SU-DHL-6 (cell line): ENCODE data around the gene MYL3.

Source experiments
- H2AFZ ChIP-seq: fragments of 200-600 bp; sonication (generic); 2 replicates; pipeline ENCODE4 v1.6.1; 2014; ENCODE audit warnings: low read depth, mild to moderate bottlenecking, moderate library complexity, mixed read lengths, antibody characterized with exemption, low read length; ENCODE audit not compliant: severe bottlenecking
- H3F3A ChIP-seq: fragments of 200-600 bp; shearing (Covaris generic); 2 replicates; pipeline ENCODE4 v1.6.0; 2016; ENCODE audit warnings: antibody characterized with exemption, mild to moderate bottlenecking; ENCODE audit not compliant: insufficient read depth
- H3K27ac ChIP-seq: fragments of 200-600 bp; sonication (generic); 2 replicates; pipeline ENCODE4 v1.5.1; 2016; ENCODE audit warnings: low read depth, mild to moderate bottlenecking, low read length, moderate library complexity, mixed read lengths
- H3K27me3 ChIP-seq: fragments of 200-600 bp; sonication (generic), shearing (Covaris generic); 2 replicates; pipeline ENCODE4 v1.6.0; 2014; ENCODE audit warnings: mild to moderate bottlenecking, low read length
- H3K36me3 ChIP-seq: fragments of 200-600 bp; sonication (generic); 2 replicates; pipeline ENCODE4 v1.6.1; 2014; ENCODE audit warnings: mild to moderate bottlenecking, low read length, mixed read lengths
- H3K4me2 ChIP-seq: fragments of 300-600, 200-600 bp; shearing (Covaris generic), sonication (generic); 2 replicates; pipeline ENCODE4 v1.6.0; 2014; ENCODE audit warnings: low read length, low read depth, mild to moderate bottlenecking; ENCODE audit not compliant: poor library complexity, severe bottlenecking
- H3K4me3 ChIP-seq: fragments of 200-600 bp; sonication (generic); 2 replicates; pipeline ENCODE4 v1.5.1; 2014; ENCODE audit warnings: antibody characterized with exemption, low read length, mild to moderate bottlenecking, mixed read lengths; ENCODE audit not compliant: insufficient read depth, poor library complexity, severe bottlenecking
- H3K79me2 ChIP-seq: fragments of 200-600 bp; sonication (generic); 2 replicates; pipeline ENCODE4 v1.6.1; 2014; ENCODE audit warnings: mild to moderate bottlenecking, low read length, moderate library complexity; ENCODE audit not compliant: insufficient read depth
- H3K9ac ChIP-seq: fragments of 200-600 bp; sonication (generic); 2 replicates; pipeline ENCODE4 v1.7.0; 2014; ENCODE audit warnings: mild to moderate bottlenecking, low read length
- H3K9me2 ChIP-seq: fragments of 200-600 bp; sonication (generic); replicated peaks from 2 replicates; pipeline ENCODE4 v1.6.1; 2014; ENCODE audit warnings: low read length; ENCODE audit not compliant: insufficient read depth
- H3K9me3 ChIP-seq: fragments of 200-600 bp; sonication (generic); 2 replicates; pipeline ENCODE4 v1.6.1; 2014; ENCODE audit warnings: low read length, mixed read lengths; ENCODE audit not compliant: insufficient read depth
- H4K20me1 ChIP-seq: fragments of 200-600 bp; sonication (generic); 2 replicates; pipeline ENCODE4 v1.6.1; 2014; ENCODE audit warnings: low read depth, mild to moderate bottlenecking, antibody characterized with exemption, low read length, moderate library complexity, mixed read lengths
- CTCF ChIP-seq: fragments of 200-600 bp; sonication (generic); IDR thresholded peaks from one replicate; pipeline ENCODE4 v1.5.1; 2017; ENCODE audit warnings: antibody characterized with exemption, mild to moderate bottlenecking, low read length, moderate library complexity; ENCODE audit not compliant: insufficient read depth, poor library complexity, severe bottlenecking
- EZH2phosphoT487 ChIP-seq: fragments of 200-600 bp; sonication (generic), shearing (Covaris generic); conservative IDR thresholded peaks from 2 replicates; pipeline ENCODE4 v1.6.1; 2018; ENCODE audit warnings: mild to moderate bottlenecking, antibody characterized with exemption, low read length, moderate library complexity, mixed read lengths

The MYL3 gene

GRCh38 chr3:46852839-46853355, 10.3 kb downstream of the MYL3 start:
- H3K27me3 ChIP-seq, result no peaks in the 10 kb centered on the region
- TF ChIP-seq CTCF (no peak), EZH2phosphoT487 (no peak)
- H3K4me2 ChIP-seq, result no peak overlapping the region
- H3K36me3 ChIP-seq, result no peaks in the 10 kb centered on the region
- no peak overlapping the region for H3K4me3 ChIP-seq
- H2AFZ ChIP-seq, result no peak overlapping the region
- H3F3A ChIP-seq, result no peaks in the 10 kb centered on the region
- no peaks in the 10 kb centered on the region for H3K9me2 ChIP-seq
- H4K20me1 ChIP-seq, result no peaks in the 10 kb centered on the region
- no peak overlapping the region for H3K9ac ChIP-seq
- H3K9me3 ChIP-seq, result no peaks in the 10 kb centered on the region
- H3K79me2 ChIP-seq, result no peaks in the 10 kb centered on the region
- no peak overlapping the region for H3K27ac ChIP-seq

GRCh38 chr3:46852334-46852720, 10.9 kb downstream of the MYL3 start:
- Histone ChIP-seq H3F3A (no peaks in the 10 kb centered on the region), H3K4me3 (no peak overlapping the region), H3K36me3 (no peaks in the 10 kb centered on the region), H3K9ac (no peak overlapping the region), H2AFZ (no peak overlapping the region), H3K9me3 (no peaks in the 10 kb centered on the region), H3K4me2 (no peak overlapping the region), H3K79me2 (no peaks in the 10 kb centered on the region), H3K9me2 (no peaks in the 10 kb centered on the region), H3K27me3 (no peaks in the 10 kb centered on the region), H4K20me1 (no peaks in the 10 kb centered on the region), H3K27ac (no peak overlapping the region)
- TF ChIP-seq CTCF (no peak), EZH2phosphoT487 (no peak)

GRCh38 chr3:46851364-46852333, 11.6 kb downstream of the MYL3 start:
- Histone ChIP-seq H3K9ac (no peak overlapping the region), H3K27me3 (no peaks in the 10 kb centered on the region), H3K9me2 (no peaks in the 10 kb centered on the region), H3K9me3 (no peaks in the 10 kb centered on the region), H3F3A (no peaks in the 10 kb centered on the region), H3K79me2 (no peaks in the 10 kb centered on the region), H2AFZ (no peak overlapping the region), H3K4me3 (no peak overlapping the region), H3K36me3 (no peaks in the 10 kb centered on the region), H4K20me1 (no peaks in the 10 kb centered on the region), H3K4me2 (no peak overlapping the region), H3K27ac (no peak overlapping the region)
- TF ChIP-seq EZH2phosphoT487 (no peak), CTCF (no peak)
